Progenitor cell of endocrine pancreas (in vitro differentiated cells): Measurements from ENCODE around the gene ITIH4. TPM values are rescaled to one million over a fixed set of nuclear protein-coding genes. Genes with fewer than 3 reads are reported as not detected.

Source experiments
- DNase-seq: peaks from one replicate; pipeline ENCODE4 v3.0.0; 2021; ENCODE audit warnings: low spot score; ENCODE audit not compliant: unreplicated experiment
- H3K27ac Mint-ChIP-seq: 2 replicates; pipeline ENCODE4 v1.8.0; 2021; ENCODE audit warnings: mild to moderate bottlenecking, moderate library complexity, mixed read lengths
- H3K27me3 Mint-ChIP-seq: 2 replicates; pipeline ENCODE4 v1.8.0; 2021; ENCODE audit warnings: mixed read lengths
- H3K36me3 Mint-ChIP-seq: 2 replicates; pipeline ENCODE4 v1.8.0; 2022; ENCODE audit warnings: mixed read lengths; ENCODE audit not compliant: insufficient read depth
- H3K4me1 Mint-ChIP-seq: 2 replicates; pipeline ENCODE4 v1.8.0; 2021; ENCODE audit warnings: low read depth, mixed read lengths
- H3K4me3 Mint-ChIP-seq: 2 replicates; pipeline ENCODE4 v1.8.0; 2021; ENCODE audit warnings: low read depth, mild to moderate bottlenecking, moderate library complexity, mixed read lengths
- H3K9me3 Mint-ChIP-seq: 2 replicates; pipeline ENCODE4 v1.8.0; 2021; ENCODE audit warnings: low read depth, mixed read lengths
- CTCF ChIP-seq: fragments of 200-600 bp; sonication (generic); IDR thresholded peaks from one replicate; pipeline ENCODE4 v1.5.0; 2021; ENCODE audit warnings: antibody characterized with exemption, mild to moderate bottlenecking; ENCODE audit not compliant: unreplicated experiment
- total RNA-seq: library from RNA; stranded (reverse); gene quantifications from 2 replicates; pipeline ENCODE4 v1.2.1, GENCODE V29; 2021

The ITIH4 gene
- total RNA-seq, 1 donor from 2014 or later, result 9.7 TPM

GRCh38 chr3:52851348-52851747 is 20.9 kb upstream of the ITIH4 start:
- DNase-seq, result peak; percentile 33
- Mint-ChIP-seq H3K9me3 (no peaks in the 10 kb centered on the region), H3K4me3 (no peak overlapping the region)

GRCh38 chr3:52849656-52850055 is 19.2 kb upstream of the ITIH4 start:
- Mint-ChIP-seq H3K9me3 (no peaks in the 10 kb centered on the region), H3K4me1 (no peaks in the 10 kb centered on the region), H3K27me3 (no peaks in the 10 kb centered on the region), H3K4me3 (no peak overlapping the region), H3K27ac (no peak overlapping the region), H3K36me3 (no peaks in the 10 kb centered on the region)
- DNase-seq, result no peak
- TF ChIP-seq CTCF, result no peak

More at GRCh38 chr3:52851348-52851747, 20.9 kb upstream of the ITIH4 start:
- no peaks in the 10 kb centered on the region for H3K4me1 Mint-ChIP-seq
- H3K27me3 Mint-ChIP-seq, result no peaks in the 10 kb centered on the region
- H3K27ac Mint-ChIP-seq, result no peak overlapping the region
- peak; percentile 71 for TF ChIP-seq CTCF
- H3K36me3 Mint-ChIP-seq, result no peaks in the 10 kb centered on the region

- H3K9me3 Mint-ChIP-seq, result no peaks in the 10 kb centered on the region
- no peak for DNase-seq
- H3K27ac Mint-ChIP-seq, result no peak overlapping the region
- no peak overlapping the region for H3K4me3 Mint-ChIP-seq
- peaks cover 1% of the 10 kb centered on the region for H3K4me1 Mint-ChIP-seq
- H3K36me3 Mint-ChIP-seq, result no peaks in the 10 kb centered on the region
- TF ChIP-seq CTCF, result no peak
- H3K27me3 Mint-ChIP-seq, result no peaks in the 10 kb centered on the region
Measured at GRCh38 chr3:52848617-52849016, 18.1 kb upstream of the ITIH4 start.

GRCh38 chr3:52847726-52848125 is 17.3 kb upstream of the ITIH4 start:
- Mint-ChIP-seq H3K4me1 (peaks cover 1% of the 10 kb centered on the region), H3K27ac (no peak overlapping the region), H3K9me3 (no peaks in the 10 kb centered on the region), H3K36me3 (no peaks in the 10 kb centered on the region), H3K27me3 (no peaks in the 10 kb centered on the region), H3K4me3 (no peak overlapping the region)
- no peak for TF ChIP-seq CTCF
- DNase-seq, result no peak

GRCh38 chr3:52847241-52847640 is 16.8 kb upstream of the ITIH4 start:
- Mint-ChIP-seq H3K27me3 (no peaks in the 10 kb centered on the region), H3K36me3 (no peaks in the 10 kb centered on the region), H3K9me3 (no peaks in the 10 kb centered on the region), H3K4me1 (peaks cover 1% of the 10 kb centered on the region), H3K27ac (no peak overlapping the region), H3K4me3 (no peak overlapping the region)
- DNase-seq, result no peak
- no peak for TF ChIP-seq CTCF
